PFSK-1 (cell line): ENCODE results near the gene WDR4.

Experiments
- FOXP2 ChIP-seq: optimal IDR thresholded peaks from 2 replicates; pipeline ENCODE3; 2011; ENCODE audit warnings: borderline replicate concordance, control low read depth, inconsistent platforms; ENCODE audit not compliant: insufficient read depth; ENCODE audit errors: extremely low read length, extremely low read depth
- POLR2AphosphoS5 ChIP-seq: IDR thresholded peaks from 2 replicates; pipeline ENCODE4 v1.6.1; 2012; ENCODE audit warnings: low read depth, mild to moderate bottlenecking, control low read depth, low read length, moderate library complexity
- SIN3A ChIP-seq: IDR thresholded peaks from 2 replicates; pipeline ENCODE4 v1.6.1; 2012; ENCODE audit warnings: mild to moderate bottlenecking, low read length, moderate library complexity, borderline replicate concordance; ENCODE audit not compliant: insufficient read depth
- TAF1 ChIP-seq: IDR thresholded peaks from 2 replicates; pipeline ENCODE4 v1.6.1; 2012; ENCODE audit warnings: low read length, control low read depth, borderline replicate concordance; ENCODE audit not compliant: insufficient read depth
- TF ChIP-seq, protein P1 (sequence below), 2 experiments: IDR thresholded peaks; 2 replicates each; pipeline versions ENCODE4 v1.6.1 to v1.8.0; 2011 to 2012; ENCODE audit warnings: low read depth in 2 of 2, low read length in 2 of 2, control low read depth in 1 of 2, inconsistent platforms in 1 of 2, mild to moderate bottlenecking in 1 of 2, moderate library complexity in 1 of 2; ENCODE audit not compliant: insufficient read depth in 1 of 2

Gene WDR4

DNA sequence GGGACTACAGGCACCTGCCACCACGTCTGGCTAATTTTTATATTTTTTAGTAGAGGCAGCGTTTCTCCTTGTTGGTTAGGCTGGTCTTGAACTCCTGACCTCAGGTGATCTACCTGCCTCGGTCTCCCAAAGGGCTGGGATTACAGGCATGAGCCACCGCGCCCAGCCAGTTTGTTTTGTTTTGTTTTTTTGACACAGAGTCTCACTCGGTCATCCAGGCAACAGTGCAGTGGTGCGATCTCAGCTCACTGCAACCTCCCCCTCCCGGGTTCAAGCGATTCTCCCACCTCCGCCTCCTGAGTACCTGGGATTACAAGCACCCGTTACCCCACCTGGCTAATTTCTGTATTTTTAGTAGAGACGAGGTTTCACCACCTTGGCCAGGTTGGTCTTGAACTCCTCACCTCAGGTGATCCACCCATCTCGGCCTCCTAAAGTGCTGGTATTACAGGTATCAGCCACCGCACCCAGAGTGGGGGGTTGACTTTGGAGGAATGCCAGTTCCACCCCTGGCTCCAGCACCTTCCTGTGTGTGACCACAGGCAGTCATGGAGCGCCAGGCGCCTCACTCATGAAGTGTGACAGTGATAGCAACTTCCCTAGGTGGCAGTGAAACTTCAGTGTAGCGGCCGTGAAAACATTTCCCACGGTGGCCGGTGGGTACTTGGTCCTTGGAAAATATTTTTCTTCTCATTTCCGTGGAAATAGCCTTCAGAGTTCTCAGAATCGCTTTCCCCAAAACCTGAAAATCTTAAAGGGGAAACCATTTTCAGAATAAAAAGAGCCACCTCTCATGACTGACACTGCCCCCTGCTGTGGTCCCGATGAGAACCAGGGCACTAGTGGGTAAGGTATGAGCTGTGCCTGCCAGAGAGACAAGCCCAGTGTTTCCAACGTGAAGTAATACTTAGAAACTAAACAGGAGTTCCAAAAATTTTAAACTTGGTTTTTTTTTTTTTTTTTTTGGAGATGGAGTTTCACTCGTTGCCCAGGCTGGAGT lies 48.6 kb downstream of the WDR4 start:
- TF ChIP-seq, protein P1, sequence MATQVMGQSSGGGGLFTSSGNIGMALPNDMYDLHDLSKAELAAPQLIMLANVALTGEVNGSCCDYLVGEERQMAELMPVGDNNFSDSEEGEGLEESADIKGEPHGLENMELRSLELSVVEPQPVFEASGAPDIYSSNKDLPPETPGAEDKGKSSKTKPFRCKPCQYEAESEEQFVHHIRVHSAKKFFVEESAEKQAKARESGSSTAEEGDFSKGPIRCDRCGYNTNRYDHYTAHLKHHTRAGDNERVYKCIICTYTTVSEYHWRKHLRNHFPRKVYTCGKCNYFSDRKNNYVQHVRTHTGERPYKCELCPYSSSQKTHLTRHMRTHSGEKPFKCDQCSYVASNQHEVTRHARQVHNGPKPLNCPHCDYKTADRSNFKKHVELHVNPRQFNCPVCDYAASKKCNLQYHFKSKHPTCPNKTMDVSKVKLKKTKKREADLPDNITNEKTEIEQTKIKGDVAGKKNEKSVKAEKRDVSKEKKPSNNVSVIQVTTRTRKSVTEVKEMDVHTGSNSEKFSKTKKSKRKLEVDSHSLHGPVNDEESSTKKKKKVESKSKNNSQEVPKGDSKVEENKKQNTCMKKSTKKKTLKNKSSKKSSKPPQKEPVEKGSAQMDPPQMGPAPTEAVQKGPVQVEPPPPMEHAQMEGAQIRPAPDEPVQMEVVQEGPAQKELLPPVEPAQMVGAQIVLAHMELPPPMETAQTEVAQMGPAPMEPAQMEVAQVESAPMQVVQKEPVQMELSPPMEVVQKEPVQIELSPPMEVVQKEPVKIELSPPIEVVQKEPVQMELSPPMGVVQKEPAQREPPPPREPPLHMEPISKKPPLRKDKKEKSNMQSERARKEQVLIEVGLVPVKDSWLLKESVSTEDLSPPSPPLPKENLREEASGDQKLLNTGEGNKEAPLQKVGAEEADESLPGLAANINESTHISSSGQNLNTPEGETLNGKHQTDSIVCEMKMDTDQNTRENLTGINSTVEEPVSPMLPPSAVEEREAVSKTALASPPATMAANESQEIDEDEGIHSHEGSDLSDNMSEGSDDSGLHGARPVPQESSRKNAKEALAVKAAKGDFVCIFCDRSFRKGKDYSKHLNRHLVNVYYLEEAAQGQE (IDR thresholded peaks at IDR 0.05; ENCODE audit: insufficient read depth in 1 of 2, low read depth in 2 of 2, low read length in 2 of 2): no peak
- TF ChIP-seq FOXP2 (no peak), POLR2AphosphoS5 (no peak)

DNA sequence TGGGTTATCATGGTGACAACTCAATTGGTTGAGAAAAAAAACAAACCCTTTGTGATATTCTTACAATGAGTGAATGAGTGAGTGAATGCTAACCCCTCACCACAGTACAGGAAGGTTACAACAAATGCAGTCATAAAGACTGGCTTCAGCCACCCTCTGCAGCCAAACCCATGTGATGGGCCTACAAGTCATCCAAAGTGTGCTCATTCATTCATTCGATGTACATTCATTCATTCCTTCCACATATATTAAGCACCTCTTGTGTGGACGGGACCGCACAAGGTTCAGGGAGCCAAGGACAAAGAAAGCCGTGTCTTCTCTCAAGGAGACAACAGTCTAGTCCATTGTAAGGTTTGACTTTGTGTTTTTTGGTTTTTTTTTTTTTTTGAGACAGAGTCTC lies 49.4 kb downstream of the WDR4 start:
- no peak for TF ChIP-seq TAF1
- no peak for TF ChIP-seq POLR2AphosphoS5
- TF ChIP-seq SIN3A: no peak
- TF ChIP-seq, protein P1 (IDR thresholded peaks at IDR 0.05; ENCODE audit: insufficient read depth in 1 of 2, low read depth in 2 of 2, low read length in 2 of 2): no peak
- TF ChIP-seq FOXP2: no peak

DNA sequence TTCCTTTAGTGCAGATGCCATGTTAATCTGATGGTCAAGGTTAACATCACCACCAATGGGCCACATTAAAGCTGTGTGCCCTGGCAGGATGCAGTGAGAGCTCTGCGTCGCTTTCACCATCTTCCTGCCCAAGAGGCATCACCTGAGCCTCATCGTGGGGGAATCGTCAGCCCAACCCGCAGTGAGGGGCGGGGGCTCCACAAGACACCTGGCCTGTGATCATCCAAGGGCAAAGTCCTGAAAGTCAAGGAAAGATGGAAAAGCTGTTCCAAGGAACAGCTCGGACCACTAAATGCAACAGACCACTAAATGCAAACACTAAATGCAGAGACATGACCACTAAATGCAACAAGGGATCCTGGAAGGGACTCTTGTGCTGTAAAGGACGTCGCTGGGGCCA lies 49.9 kb downstream of the WDR4 start:
- TF ChIP-seq SIN3A (no peak), FOXP2 (no peak), TAF1 (no peak), POLR2AphosphoS5 (no peak)
- TF ChIP-seq, protein P1 (IDR thresholded peaks at IDR 0.05; ENCODE audit: insufficient read depth in 1 of 2, low read depth in 2 of 2, low read length in 2 of 2): no peak

DNA sequence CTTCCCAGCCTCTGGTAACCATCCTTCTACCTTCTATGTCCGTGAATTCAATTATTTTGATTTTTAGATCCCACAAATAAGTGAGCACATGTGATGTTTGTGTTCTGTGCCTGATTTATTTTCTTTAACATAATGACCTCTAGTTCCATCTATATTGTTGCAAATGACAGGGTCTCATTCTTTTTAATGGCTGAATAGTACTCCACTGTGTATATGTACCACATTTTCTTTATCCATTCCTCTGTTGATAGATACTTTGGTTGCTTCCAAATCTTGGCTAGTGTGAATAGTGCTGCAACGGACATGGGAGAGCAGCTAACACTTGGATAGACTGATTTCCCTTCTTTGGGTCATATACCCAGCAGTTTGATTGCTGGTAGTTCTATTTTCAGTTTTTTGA lies 51.8 kb downstream of the WDR4 start:
- TF ChIP-seq POLR2AphosphoS5 (no peak), SIN3A (no peak), FOXP2 (no peak)
- TF ChIP-seq, protein P1 (IDR thresholded peaks at IDR 0.05; ENCODE audit: insufficient read depth in 1 of 2, low read depth in 2 of 2, low read length in 2 of 2): no peak
